Nephron (organoid): ENCODE data around the gene RGS7.
"Not testable (repeated sequence)": the region's sequence is repeated elsewhere in the genome, so short reads cannot be mapped to it uniquely, and the experiment has no call there.

Experiments used
- H3K27ac Mint-ChIP-seq, 3 experiments: 2 replicates each; pipeline ENCODE4 v1.8.0; 2020; ENCODE audit warnings: mixed read lengths in 3 of 3, mild to moderate bottlenecking in 2 of 3, moderate library complexity in 1 of 3
- H3K27me3 Mint-ChIP-seq: 2 replicates; pipeline ENCODE4 v1.8.0; 2021; ENCODE audit warnings: low read depth, mild to moderate bottlenecking, moderate library complexity, mixed read lengths
- H3K36me3 Mint-ChIP-seq: 2 replicates; pipeline ENCODE4 v1.8.0; 2020; ENCODE audit warnings: low read depth, mixed read lengths
- H3K4me1 Mint-ChIP-seq: 2 replicates; pipeline ENCODE4 v1.8.0; 2020; ENCODE audit warnings: mixed read lengths
- H3K4me3 Mint-ChIP-seq, 3 experiments: 2 replicates each; pipeline ENCODE4 v1.8.0; 2020; ENCODE audit warnings: mild to moderate bottlenecking in 3 of 3, mixed read lengths in 3 of 3, moderate library complexity in 2 of 3
- H3K9me3 Mint-ChIP-seq: 2 replicates; pipeline ENCODE4 v1.8.0; 2020; ENCODE audit warnings: mixed read lengths
- CTCF ChIP-seq, 3 experiments: fragments of 200-600 bp; sonication (generic); IDR thresholded peaks; one replicate each; pipeline ENCODE4 v1.5.0; 2021; ENCODE audit warnings: antibody characterized with exemption in 3 of 3; ENCODE audit not compliant: unreplicated experiment in 3 of 3

The RGS7 gene

GRCh38 chr1:240792915-240793529, 564.0 kb downstream of the RGS7 start:
- no peak overlapping the region for H3K4me3 Mint-ChIP-seq
- no peaks in the 10 kb centered on the region for H3K36me3 Mint-ChIP-seq
- TF ChIP-seq CTCF (IDR thresholded peaks at IDR 0.05; ENCODE audit: unreplicated experiment in 3 of 3) = no peak
- no peaks in the 10 kb centered on the region for H3K27me3 Mint-ChIP-seq
- H3K27ac Mint-ChIP-seq = no peak overlapping the region
- no peaks in the 10 kb centered on the region for H3K4me1 Mint-ChIP-seq
- H3K9me3 Mint-ChIP-seq = peaks cover 2% of the 10 kb centered on the region

GRCh38 chr1:240790856-240791255, 566.1 kb downstream of the RGS7 start:
- H3K4me3 Mint-ChIP-seq = no peak overlapping the region
- no peaks in the 10 kb centered on the region for H3K36me3 Mint-ChIP-seq
- H3K9me3 Mint-ChIP-seq = peaks cover 2% of the 10 kb centered on the region
- TF ChIP-seq CTCF (IDR thresholded peaks at IDR 0.05; ENCODE audit: unreplicated experiment in 3 of 3) = no peak
- H3K27me3 Mint-ChIP-seq = no peaks in the 10 kb centered on the region
- no peak overlapping the region for H3K27ac Mint-ChIP-seq
- no peaks in the 10 kb centered on the region for H3K4me1 Mint-ChIP-seq

DNA sequence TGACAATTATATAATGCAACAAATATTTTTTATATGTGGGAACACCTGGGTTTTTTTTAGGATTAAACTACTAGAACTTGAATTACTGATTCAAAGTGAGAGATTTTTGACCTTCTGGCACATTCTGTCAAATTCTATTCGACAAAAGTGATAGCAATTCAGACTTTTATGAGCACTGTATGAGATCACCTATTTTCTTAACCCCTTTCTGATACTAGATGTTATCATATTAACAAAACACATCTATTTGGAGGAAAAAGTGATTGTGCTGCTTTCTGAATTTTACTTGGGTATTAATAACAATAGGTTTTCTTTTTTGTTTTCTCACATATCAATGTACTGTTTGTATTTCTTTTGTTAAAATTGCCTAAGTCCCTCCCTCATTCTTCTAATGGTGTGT, 570.1 kb downstream of the RGS7 start:
- peaks cover 8% of the 10 kb centered on the region for H3K4me1 Mint-ChIP-seq
- H3K9me3 Mint-ChIP-seq = peaks cover 2% of the 10 kb centered on the region
- H3K4me3 Mint-ChIP-seq = no peak overlapping the region
- no peaks in the 10 kb centered on the region for H3K36me3 Mint-ChIP-seq
- TF ChIP-seq CTCF (IDR thresholded peaks at IDR 0.05; ENCODE audit: unreplicated experiment in 3 of 3) = no peak
- no peak overlapping the region for H3K27ac Mint-ChIP-seq
- H3K27me3 Mint-ChIP-seq = no peaks in the 10 kb centered on the region

GRCh38 chr1:240784776-240785175, 572.2 kb downstream of the RGS7 start:
- Mint-ChIP-seq H3K36me3 (no peaks in the 10 kb centered on the region), H3K27ac (peak overlapping the region in 1 of 3 experiments; percentile 6), H3K4me3 (no peak overlapping the region), H3K4me1 (peaks cover 8% of the 10 kb centered on the region), H3K27me3 (no peaks in the 10 kb centered on the region), H3K9me3 (peaks cover 2% of the 10 kb centered on the region)
- no peak for TF ChIP-seq CTCF (IDR thresholded peaks at IDR 0.05; ENCODE audit: unreplicated experiment in 3 of 3)

GRCh38 chr1:240783728-240784137, 573.3 kb downstream of the RGS7 start:
- not testable (repeated sequence) for H3K9me3 Mint-ChIP-seq, H3K27ac Mint-ChIP-seq, H3K4me3 Mint-ChIP-seq, H3K27me3 Mint-ChIP-seq, H3K36me3 Mint-ChIP-seq, H3K4me1 Mint-ChIP-seq

GRCh38 chr1:240776237-240776636, 580.8 kb downstream of the RGS7 start:
- Mint-ChIP-seq H3K4me1 (peaks cover 5% of the 10 kb centered on the region), H3K4me3 (no peak overlapping the region), H3K9me3 (no peaks in the 10 kb centered on the region), H3K27me3 (no peaks in the 10 kb centered on the region), H3K27ac (no peak overlapping the region), H3K36me3 (no peaks in the 10 kb centered on the region)
- no peak for TF ChIP-seq CTCF (IDR thresholded peaks at IDR 0.05; ENCODE audit: unreplicated experiment in 3 of 3)
